Thyroid gland (tissue), 4 donors: Measurements from ENCODE around the gene NCAPH2. TPM values are rescaled to one million over a fixed set of nuclear protein-coding genes. Genes with fewer than 3 reads are reported as not detected.

Source experiments
- DNase-seq, 2 donors: peaks; one replicate each; pipeline ENCODE4 v3.0.0-alpha.2; 2019
- H3K27ac ChIP-seq, 3 donors: fragments of 200-600 bp; sonication (generic); 1 replicate in 2 of 3; 2 replicates in 1 of 3; pipeline ENCODE4 v1.5.1; 2016 to 2019; ENCODE audit warnings: mild to moderate bottlenecking in 1 of 3, moderate library complexity in 1 of 3
- H3K27me3 ChIP-seq: fragments of 200-600 bp; sonication (generic); one replicate; pipeline ENCODE4 v1.5.1; 2019
- H3K36me3 ChIP-seq, 2 donors: fragments of 200-600 bp; sonication (generic); one replicate each; pipeline ENCODE4 v1.5.1; 2016 to 2019
- H3K4me1 ChIP-seq, 2 donors: fragments of 200-600 bp; sonication (generic); one replicate each; pipeline ENCODE4 v1.5.1; 2017 to 2019
- H3K4me3 ChIP-seq, 3 donors: fragments of 200-600 bp; sonication (generic); replicated peaks in 1 of 3; 1 replicate in 2 of 3; 2 replicates in 1 of 3; pipeline ENCODE4 v1.5.1; 2016; ENCODE audit warnings: mild to moderate bottlenecking in 1 of 3
- H3K9me3 ChIP-seq: fragments of 200-600 bp; sonication (generic); one replicate; pipeline ENCODE4 v1.5.1; 2017
- CTCF ChIP-seq, 6 experiments: fragments of 200-600 bp in 3 of 6; fragments of 450-650 bp in 3 of 6; sonication (generic) in 3 of 6; IDR thresholded peaks; one replicate each; pipeline ENCODE4 v1.5.1; 2016 to 2019; ENCODE audit warnings: antibody characterized with exemption in 6 of 6, mild to moderate bottlenecking in 2 of 6, inconsistent platforms in 1 of 6, moderate library complexity in 1 of 6
- POLR2A ChIP-seq, 2 donors: fragments of 450-650 bp; IDR thresholded peaks; one replicate each; pipeline ENCODE4 v1.6.1; 2017; ENCODE audit warnings: antibody characterized with exemption in 2 of 2, mild to moderate bottlenecking in 2 of 2, moderate library complexity in 1 of 2
- WGBS, 2 donors: methylation state at CpG; one replicate each; pipeline ENCODE4 v1.1.5; 2017; 5-methylcytosine and 5-hydroxymethylcytosine counted together
- intact Hi-C: fragments of 100-400 bp; cut with DNase I; formaldehyde crosslinking; loops from one replicate; pipeline ENCODE4 v1.15.1; 2023
- total RNA-seq, 4 donors: library from RNA; depleted of rRNA; stranded (reverse); fragments of >200 nt; gene quantifications; one replicate each; pipeline ENCODE4 v1.2.3, GENCODE V29; 2016

The NCAPH2 gene
- total RNA-seq, 4 donors from 2014 or later, result 39.6 to 47.5 (median 43.1) TPM

- Histone ChIP-seq H3K27me3 (no peaks in the 10 kb centered on the region), H3K4me1 (peaks cover 5 to 12% of the 10 kb centered on the region in 2 donors), H3K27ac (no peak overlapping the region), H3K4me3 (no peak overlapping the region), H3K36me3 (peaks cover 72 to 76% of the 10 kb centered on the region in 2 donors), H3K9me3 (no peaks in the 10 kb centered on the region)
- intact Hi-C loops, result no loop called here
- WGBS, 2 donors, result 90 to 91% methylated on average over 22 to 25 of the region's 30 CpGs
- DNase-seq, result no peak
- TF ChIP-seq CTCF (IDR thresholded peaks at IDR 0.05) (no peak), POLR2A (IDR thresholded peaks at IDR 0.05) (no peak)
Observed at GRCh38 chr22:50465066-50465930, 42.7 kb upstream of the NCAPH2 start.

- Histone ChIP-seq H3K4me1 (peaks cover 25 to 33% of the 10 kb centered on the region in 2 donors), H3K27ac (no peak overlapping the region), H3K36me3 (peaks cover 52 to 56% of the 10 kb centered on the region in 2 donors), H3K9me3 (no peaks in the 10 kb centered on the region), H3K27me3 (no peaks in the 10 kb centered on the region), H3K4me3 (no peak overlapping the region)
- TF ChIP-seq POLR2A (IDR thresholded peaks at IDR 0.05), result no peak
- TF ChIP-seq CTCF (IDR thresholded peaks at IDR 0.05), result no peak
- intact Hi-C loops, result no loop called here
- DNase-seq, result no peak
- 81 to 94% methylated on average over 13 to 19 of the region's 24 CpGs for WGBS, 2 donors
Observed at GRCh38 chr22:50467341-50467740, 40.7 kb upstream of the NCAPH2 start.

GRCh38 chr22:50467773-50468440 is 40.1 kb upstream of the NCAPH2 start:
- intact Hi-C loops, result no loop called here
- 85 to 94% methylated on average over 11 to 21 of the region's 22 CpGs for WGBS, 2 donors

GRCh38 chr22:50468626-50469025 is 39.4 kb upstream of the NCAPH2 start:
- DNase-seq, result no peak
- Histone ChIP-seq H3K36me3 (peaks cover 39 to 43% of the 10 kb centered on the region in 2 donors), H3K9me3 (no peaks in the 10 kb centered on the region), H3K27ac (no peak overlapping the region), H3K27me3 (no peaks in the 10 kb centered on the region), H3K4me3 (no peak overlapping the region), H3K4me1 (peaks cover 38 to 45% of the 10 kb centered on the region in 2 donors)
- TF ChIP-seq POLR2A (IDR thresholded peaks at IDR 0.05) (no peak), CTCF (IDR thresholded peaks at IDR 0.05) (no peak)
- intact Hi-C loops, result no loop called here
- WGBS, 2 donors, result 77 to 89% methylated on average over 5 to 6 of the region's 8 CpGs

More at GRCh38 chr22:50467773-50468440, 40.1 kb upstream of the NCAPH2 start:
- no peak for DNase-seq
- no peak overlapping the region for H3K27ac ChIP-seq
- TF ChIP-seq POLR2A (IDR thresholded peaks at IDR 0.05) (no peak), CTCF (IDR thresholded peaks at IDR 0.05) (no peak)
- no peaks in the 10 kb centered on the region for H3K27me3 ChIP-seq
- no peaks in the 10 kb centered on the region for H3K9me3 ChIP-seq
- peaks cover 46 to 50% of the 10 kb centered on the region in 2 donors for H3K36me3 ChIP-seq
- H3K4me1 ChIP-seq, result peaks cover 31 to 38% of the 10 kb centered on the region in 2 donors
- no peak overlapping the region for H3K4me3 ChIP-seq
